ENCODE results near the gene MCIDAS. TPM values are rescaled to one million over a fixed set of nuclear protein-coding genes. Genes with fewer than 3 reads are reported as not detected.

Gene MCIDAS
- total and polyA plus RNA-seq, 2 of the 13 experiments (the other 11 are each of a cell fraction or from before 2014, with no cell fraction given) = not detected

DNA sequence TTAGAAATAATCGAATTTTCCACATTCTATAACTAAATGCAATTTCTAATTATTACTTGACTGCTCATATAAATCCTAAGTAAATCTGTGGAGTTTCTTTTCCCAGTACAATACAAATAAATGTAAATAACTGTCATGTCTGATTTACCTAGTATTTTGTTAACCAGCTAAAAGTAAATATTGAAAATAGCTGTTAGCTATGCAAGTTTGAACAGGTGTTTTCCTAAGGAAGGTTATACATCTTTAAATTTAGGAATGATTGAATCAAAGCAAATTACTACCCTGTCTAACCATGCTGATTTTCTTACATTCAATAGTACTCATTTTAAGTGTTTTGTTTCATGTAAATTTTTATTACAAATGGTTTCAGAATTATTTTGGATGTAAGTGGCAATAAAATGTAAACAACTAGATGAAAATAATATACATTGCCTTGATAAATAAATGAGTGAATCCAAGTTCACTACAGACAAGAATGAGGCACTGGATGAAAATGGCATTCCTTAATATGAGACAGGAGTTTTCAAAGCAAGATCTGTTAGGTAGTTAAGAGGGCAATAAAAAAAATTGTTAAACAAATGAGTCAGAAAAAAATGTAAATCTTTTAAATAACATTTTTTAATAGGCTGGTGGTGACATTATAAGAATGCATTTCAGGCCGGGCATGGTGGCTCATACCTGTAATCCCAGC, 15.8 kb downstream of the MCIDAS start:
- in situ Hi-C loops (cut with HindIII; ENCODE audit: extremely low pct_ligation_motif_present, low pct_unique_long_range_greater_than_20kb) = no loop called here
- Histone ChIP-seq H3K4me1 (ENCODE audit: insufficient read depth, low read length) (no peaks in the 10 kb centered on the region), H3K9me3 (ENCODE audit: low read length) (no peaks in the 10 kb centered on the region), H3K9ac (ENCODE audit: insufficient read depth, low read depth, low read length) (no peak overlapping the region), H4K20me1 (ENCODE audit: insufficient read depth, low read length) (no peaks in the 10 kb centered on the region), H3K27ac (ENCODE audit: extremely low read length, insufficient read depth, low read length) (no peak overlapping the region), H3K36me3 (replicated peaks in 1 of 2; ENCODE audit: control insufficient read depth in 1 of 2, insufficient read depth in 2 of 2, low read length in 2 of 2) (no peaks in the 10 kb centered on the region), H3K4me3 (replicated peaks in 1 of 3; ENCODE audit: insufficient read depth in 1 of 3, low read depth in 2 of 3, low read length in 3 of 3) (no peak overlapping the region), H2AFZ (ENCODE audit: low read length) (no peak overlapping the region), H3K79me2 (ENCODE audit: insufficient read depth, low read length) (no peaks in the 10 kb centered on the region), H3K27me3 (ENCODE audit: control insufficient read depth in 1 of 2, insufficient read depth in 2 of 2, low read length in 2 of 2) (peaks cover 0 to 6% of the 10 kb centered on the region in 2 experiments; a peak in 1 of 5 replicates), H3K4me2 (ENCODE audit: low read depth, low read length) (no peak overlapping the region)
- no TSS peak for BruUV-seq (replicated peaks)
- FAIRE-seq (no peak), DNase-seq (ENCODE audit: low spot score) (no peak), ATAC-seq (no peak)
- WGBS (ENCODE audit: low lambda C conversion rate) = 24% methylated on average over 2 of the region's 2 CpGs
- ChIA-PET POLR2A (no interaction called here), CTCF (ENCODE audit: low intra/inter-chr PET ratio, low total read pairs) (no interaction called here)
- intact Hi-C loops (cut with micrococcal nuclease; ENCODE audit: unreplicated experiment) = no loop called here
- TF ChIP-seq ZNF570 (CRISPR knock-in tag; IDR thresholded peaks at IDR 0.05; ENCODE audit: borderline replicate concordance) (no peak), ZNF567 (CRISPR knock-in tag; IDR thresholded peaks at IDR 0.05; ENCODE audit: borderline replicate concordance) (no peak), HOXA7 (CRISPR knock-in tag; IDR thresholded peaks at IDR 0.05) (no peak), NR2F2 (IDR thresholded peaks at IDR 0.05; ENCODE audit: borderline replicate concordance, low read depth) (no peak), AGO1 (IDR thresholded peaks at IDR 0.05; ENCODE audit: low read depth, low read length, poor library complexity, severe bottlenecking) (no peak), ZNF253 (CRISPR knock-in tag; IDR thresholded peaks at IDR 0.05; ENCODE audit: borderline replicate concordance) (no peak), KLF15 (CRISPR knock-in tag; IDR thresholded peaks at IDR 0.05; ENCODE audit: borderline replicate concordance) (no peak), ATF7-NPFF (CRISPR knock-in tag; IDR thresholded peaks at IDR 0.05; ENCODE audit: low read depth) (no peak), ARHGAP35 (CRISPR knock-in tag; IDR thresholded peaks at IDR 0.05; ENCODE audit: borderline replicate concordance) (no peak), ZNF335 (CRISPR knock-in tag; IDR thresholded peaks at IDR 0.05) (no peak), ZNF816 (CRISPR knock-in tag; IDR thresholded peaks at IDR 0.05; ENCODE audit: borderline replicate concordance) (no peak), CCDC6 (CRISPR knock-in tag; IDR thresholded peaks at IDR 0.05) (no peak)
- TF ChIP-seq, protein P1, sequence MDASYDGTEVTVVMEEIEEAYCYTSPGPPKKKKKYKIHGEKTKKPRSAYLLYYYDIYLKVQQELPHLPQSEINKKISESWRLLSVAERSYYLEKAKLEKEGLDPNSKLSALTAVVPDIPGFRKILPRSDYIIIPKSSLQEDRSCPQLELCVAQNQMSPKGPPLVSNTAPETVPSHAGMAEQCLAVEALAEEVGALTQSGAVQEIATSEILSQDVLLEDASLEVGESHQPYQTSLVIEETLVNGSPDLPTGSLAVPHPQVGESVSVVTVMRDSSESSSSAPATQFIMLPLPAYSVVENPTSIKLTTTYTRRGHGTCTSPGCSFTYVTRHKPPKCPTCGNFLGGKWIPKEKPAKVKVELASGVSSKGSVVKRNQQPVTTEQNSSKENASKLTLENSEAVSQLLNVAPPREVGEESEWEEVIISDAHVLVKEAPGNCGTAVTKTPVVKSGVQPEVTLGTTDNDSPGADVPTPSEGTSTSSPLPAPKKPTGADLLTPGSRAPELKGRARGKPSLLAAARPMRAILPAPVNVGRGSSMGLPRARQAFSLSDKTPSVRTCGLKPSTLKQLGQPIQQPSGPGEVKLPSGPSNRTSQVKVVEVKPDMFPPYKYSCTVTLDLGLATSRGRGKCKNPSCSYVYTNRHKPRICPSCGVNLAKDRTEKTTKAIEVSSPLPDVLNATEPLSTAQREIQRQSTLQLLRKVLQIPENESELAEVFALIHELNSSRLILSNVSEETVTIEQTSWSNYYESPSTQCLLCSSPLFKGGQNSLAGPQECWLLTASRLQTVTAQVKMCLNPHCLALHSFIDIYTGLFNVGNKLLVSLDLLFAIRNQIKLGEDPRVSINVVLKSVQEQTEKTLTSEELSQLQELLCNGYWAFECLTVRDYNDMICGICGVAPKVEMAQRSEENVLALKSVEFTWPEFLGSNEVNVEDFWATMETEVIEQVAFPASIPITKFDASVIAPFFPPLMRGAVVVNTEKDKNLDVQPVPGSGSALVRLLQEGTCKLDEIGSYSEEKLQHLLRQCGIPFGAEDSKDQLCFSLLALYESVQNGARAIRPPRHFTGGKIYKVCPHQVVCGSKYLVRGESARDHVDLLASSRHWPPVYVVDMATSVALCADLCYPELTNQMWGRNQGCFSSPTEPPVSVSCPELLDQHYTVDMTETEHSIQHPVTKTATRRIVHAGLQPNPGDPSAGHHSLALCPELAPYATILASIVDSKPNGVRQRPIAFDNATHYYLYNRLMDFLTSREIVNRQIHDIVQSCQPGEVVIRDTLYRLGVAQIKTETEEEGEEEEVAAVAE (CRISPR knock-in tag; IDR thresholded peaks at IDR 0.05; ENCODE audit: borderline replicate concordance) = no peak
- TF ChIP-seq, protein P2, sequence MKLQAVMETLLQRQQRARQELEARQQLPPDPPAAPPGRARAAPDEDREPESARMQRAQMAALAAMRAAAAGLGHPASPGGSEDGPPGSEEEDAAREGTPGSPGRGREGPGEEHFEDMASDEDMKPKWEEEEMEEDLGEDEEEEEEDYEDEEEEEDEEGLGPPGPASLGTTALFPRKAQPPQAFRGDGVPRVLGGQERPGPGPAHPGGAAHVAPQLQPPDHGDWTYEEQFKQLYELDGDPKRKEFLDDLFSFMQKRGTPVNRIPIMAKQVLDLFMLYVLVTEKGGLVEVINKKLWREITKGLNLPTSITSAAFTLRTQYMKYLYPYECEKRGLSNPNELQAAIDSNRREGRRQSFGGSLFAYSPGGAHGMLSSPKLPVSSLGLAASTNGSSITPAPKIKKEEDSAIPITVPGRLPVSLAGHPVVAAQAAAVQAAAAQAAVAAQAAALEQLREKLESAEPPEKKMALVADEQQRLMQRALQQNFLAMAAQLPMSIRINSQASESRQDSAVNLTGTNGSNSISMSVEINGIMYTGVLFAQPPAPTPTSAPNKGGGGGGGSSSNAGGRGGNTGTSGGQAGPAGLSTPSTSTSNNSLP (IDR thresholded peaks at IDR 0.05; ENCODE audit: low read depth, low read length) = no peak
- TF ChIP-seq, protein P3, sequence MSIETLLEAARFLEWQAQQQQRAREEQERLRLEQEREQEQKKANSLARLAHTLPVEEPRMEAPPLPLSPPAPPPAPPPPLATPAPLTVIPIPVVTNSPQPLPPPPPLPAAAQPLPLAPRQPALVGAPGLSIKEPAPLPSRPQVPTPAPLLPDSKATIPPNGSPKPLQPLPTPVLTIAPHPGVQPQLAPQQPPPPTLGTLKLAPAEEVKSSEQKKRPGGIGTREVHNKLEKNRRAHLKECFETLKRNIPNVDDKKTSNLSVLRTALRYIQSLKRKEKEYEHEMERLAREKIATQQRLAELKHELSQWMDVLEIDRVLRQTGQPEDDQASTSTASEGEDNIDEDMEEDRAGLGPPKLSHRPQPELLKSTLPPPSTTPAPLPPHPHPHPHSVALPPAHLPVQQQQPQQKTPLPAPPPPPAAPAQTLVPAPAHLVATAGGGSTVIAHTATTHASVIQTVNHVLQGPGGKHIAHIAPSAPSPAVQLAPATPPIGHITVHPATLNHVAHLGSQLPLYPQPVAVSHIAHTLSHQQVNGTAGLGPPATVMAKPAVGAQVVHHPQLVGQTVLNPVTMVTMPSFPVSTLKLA (IDR thresholded peaks at IDR 0.05) = no peak
- TF ChIP-seq, protein P4, sequence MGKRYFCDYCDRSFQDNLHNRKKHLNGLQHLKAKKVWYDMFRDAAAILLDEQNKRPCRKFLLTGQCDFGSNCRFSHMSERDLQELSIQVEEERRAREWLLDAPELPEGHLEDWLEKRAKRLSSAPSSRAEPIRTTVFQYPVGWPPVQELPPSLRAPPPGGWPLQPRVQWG (CRISPR knock-in tag; IDR thresholded peaks at IDR 0.05; ENCODE audit: borderline replicate concordance, low read depth) = no peak
